ENCODE measurements around the gene ADAMTS16. TPM values are rescaled to one million over a fixed set of nuclear protein-coding genes. Genes with fewer than 3 reads are reported as not detected.
A peak's percentile ranks its signal among the peaks of the same experiment; 100 is the strongest.

Gene ADAMTS16
- total and polyA plus RNA-seq, 2 experiments from 2014 or later, result 0.11 TPM

GRCh38 chr5:5340206-5340729, 200.1 kb downstream of the ADAMTS16 start:
- Histone ChIP-seq H3K4me1 (ENCODE audit: insufficient read depth) (peaks cover 47% of the 10 kb centered on the region), H3K4me2 (ENCODE audit: unreplicated experiment) (peak overlapping the region; percentile 74), H2AFZ (peak overlapping the region; percentile 73), H3K27ac (peak overlapping the region; percentile 73), H3K36me3 (ENCODE audit: low read depth) (no peaks in the 10 kb centered on the region), H3K9me3 (ENCODE audit: low read depth) (no peaks in the 10 kb centered on the region), H3F3A (ENCODE audit: insufficient read depth) (peaks cover 38% of the 10 kb centered on the region), H3K79me2 (ENCODE audit: insufficient read depth) (no peaks in the 10 kb centered on the region), H3K4me3 (peak overlapping the region; percentile 39), H3K9ac (peak overlapping the region; percentile 59), H3K9me2 (ENCODE audit: insufficient read depth) (no peaks in the 10 kb centered on the region), H3K27me3 (replicated peaks; ENCODE audit: insufficient read depth) (no peaks in the 10 kb centered on the region), H4K20me1 (ENCODE audit: insufficient read depth) (no peaks in the 10 kb centered on the region)
- no peak for TF ChIP-seq EZH2 (IDR thresholded peaks at IDR 0.05; ENCODE audit: insufficient read depth, poor library complexity, severe bottlenecking)
- TF ChIP-seq EZH2phosphoT487 (IDR thresholded peaks at IDR 0.05; ENCODE audit: insufficient read depth, low read depth), result no peak
- WGBS, 2 experiments (ENCODE audit: low coverage in 1 of 2, low lambda C conversion rate in 2 of 2, missing lambda C conversion rate in 2 of 2), result 1 to 2% methylated on average over 15 of the region's 15 CpGs
- in situ Hi-C loops (cut with MboI), result no loop called here
- peak; percentile 97 for DNase-seq

- peaks cover 24% of the 10 kb centered on the region for H3F3A ChIP-seq (ENCODE audit: insufficient read depth)
- no peak overlapping the region for H3K4me3 ChIP-seq
- no peak for TF ChIP-seq EZH2 (IDR thresholded peaks at IDR 0.05; ENCODE audit: insufficient read depth, poor library complexity, severe bottlenecking)
- TF ChIP-seq EZH2phosphoT487 (IDR thresholded peaks at IDR 0.05; ENCODE audit: insufficient read depth, low read depth), result no peak
- H3K36me3 ChIP-seq (ENCODE audit: low read depth), result no peaks in the 10 kb centered on the region
- no peak overlapping the region for H3K9ac ChIP-seq
- H3K27me3 ChIP-seq (replicated peaks; ENCODE audit: insufficient read depth), result no peaks in the 10 kb centered on the region
- no peak overlapping the region for H2AFZ ChIP-seq
- H3K9me3 ChIP-seq (ENCODE audit: low read depth), result no peaks in the 10 kb centered on the region
- no peaks in the 10 kb centered on the region for H3K79me2 ChIP-seq (ENCODE audit: insufficient read depth)
- peak overlapping the region; percentile 16 for H3K4me2 ChIP-seq (ENCODE audit: unreplicated experiment)
- in situ Hi-C loops (cut with MboI), result no loop called here
- H4K20me1 ChIP-seq (ENCODE audit: insufficient read depth), result no peaks in the 10 kb centered on the region
- 62 to 67% methylated on average over 10 of the region's 10 CpGs for WGBS, 2 experiments (ENCODE audit: low coverage in 1 of 2, low lambda C conversion rate in 2 of 2, missing lambda C conversion rate in 2 of 2)
- H3K4me1 ChIP-seq (ENCODE audit: insufficient read depth), result peaks cover 32% of the 10 kb centered on the region
- no peak overlapping the region for H3K27ac ChIP-seq
- H3K9me2 ChIP-seq (ENCODE audit: insufficient read depth), result no peaks in the 10 kb centered on the region
- DNase-seq, result peak; percentile 83
Observed at GRCh38 chr5:5341531-5342292, 201.6 kb downstream of the ADAMTS16 start.

- DNase-seq, result peak; percentile 75
- Histone ChIP-seq H3K9me2 (ENCODE audit: insufficient read depth) (no peaks in the 10 kb centered on the region), H3K9me3 (ENCODE audit: low read depth) (no peaks in the 10 kb centered on the region), H2AFZ (no peak overlapping the region), H3K79me2 (ENCODE audit: insufficient read depth) (no peaks in the 10 kb centered on the region), H3K4me2 (ENCODE audit: unreplicated experiment) (peak overlapping the region; percentile 16), H3K9ac (no peak overlapping the region), H3K27ac (no peak overlapping the region), H3K4me3 (no peak overlapping the region), H3F3A (ENCODE audit: insufficient read depth) (peaks cover 22% of the 10 kb centered on the region), H4K20me1 (ENCODE audit: insufficient read depth) (no peaks in the 10 kb centered on the region), H3K27me3 (replicated peaks; ENCODE audit: insufficient read depth) (no peaks in the 10 kb centered on the region), H3K36me3 (ENCODE audit: low read depth) (no peaks in the 10 kb centered on the region), H3K4me1 (ENCODE audit: insufficient read depth) (peaks cover 32% of the 10 kb centered on the region)
- in situ Hi-C loops (cut with MboI), result no loop called here
- TF ChIP-seq EZH2phosphoT487 (IDR thresholded peaks at IDR 0.05; ENCODE audit: insufficient read depth, low read depth), result no peak
- TF ChIP-seq EZH2 (IDR thresholded peaks at IDR 0.05; ENCODE audit: insufficient read depth, poor library complexity, severe bottlenecking), result no peak
Observed at GRCh38 chr5:5342784-5343183, 202.7 kb downstream of the ADAMTS16 start.

- Histone ChIP-seq H3K9me2 (ENCODE audit: insufficient read depth) (no peaks in the 10 kb centered on the region), H2AFZ (no peak overlapping the region), H3K27ac (no peak overlapping the region), H3K9ac (no peak overlapping the region), H3K9me3 (ENCODE audit: low read depth) (no peaks in the 10 kb centered on the region), H3K4me2 (ENCODE audit: unreplicated experiment) (no peak overlapping the region), H3K36me3 (ENCODE audit: low read depth) (no peaks in the 10 kb centered on the region), H3F3A (ENCODE audit: insufficient read depth) (peaks cover 22% of the 10 kb centered on the region), H3K27me3 (replicated peaks; ENCODE audit: insufficient read depth) (no peaks in the 10 kb centered on the region), H3K79me2 (ENCODE audit: insufficient read depth) (no peaks in the 10 kb centered on the region), H3K4me1 (ENCODE audit: insufficient read depth) (peaks cover 32% of the 10 kb centered on the region), H4K20me1 (ENCODE audit: insufficient read depth) (no peaks in the 10 kb centered on the region), H3K4me3 (no peak overlapping the region)
- TF ChIP-seq EZH2 (IDR thresholded peaks at IDR 0.05; ENCODE audit: insufficient read depth, poor library complexity, severe bottlenecking) (no peak), EZH2phosphoT487 (IDR thresholded peaks at IDR 0.05; ENCODE audit: insufficient read depth, low read depth) (no peak)
- no peak for DNase-seq
- in situ Hi-C loops (cut with MboI), result no loop called here
- 93 to 95% methylated on average over 6 of the region's 6 CpGs for WGBS, 2 experiments (ENCODE audit: low coverage in 1 of 2, low lambda C conversion rate in 2 of 2, missing lambda C conversion rate in 2 of 2)
Observed at GRCh38 chr5:5343568-5343967, 203.4 kb downstream of the ADAMTS16 start.
